Glutamatergic neuron (in vitro differentiated cells): ENCODE data around the gene CACNA1H. TPM values are rescaled to one million over a fixed set of nuclear protein-coding genes. Genes with fewer than 3 reads are reported as not detected.

Source experiments
- DNase-seq: peaks from one replicate; pipeline ENCODE4 v3.0.0; 2022
- H3K27ac Mint-ChIP-seq: one replicate; pipeline ENCODE4 v1.8.0; 2020; ENCODE audit warnings: mild to moderate bottlenecking, mixed read lengths, inconsistent platforms; ENCODE audit not compliant: unreplicated experiment
- H3K27me3 Mint-ChIP-seq: one replicate; pipeline ENCODE4 v1.8.0; 2020; ENCODE audit warnings: mild to moderate bottlenecking, moderate library complexity, mixed read lengths, inconsistent platforms; ENCODE audit not compliant: unreplicated experiment
- H3K36me3 Mint-ChIP-seq: one replicate; pipeline ENCODE4 v1.8.0; 2020; ENCODE audit warnings: mild to moderate bottlenecking, mixed read lengths, inconsistent platforms; ENCODE audit not compliant: unreplicated experiment
- H3K4me1 Mint-ChIP-seq: one replicate; pipeline ENCODE4 v1.8.0; 2020; ENCODE audit warnings: mild to moderate bottlenecking, low read depth, mixed read lengths, inconsistent platforms; ENCODE audit not compliant: unreplicated experiment
- H3K4me3 Mint-ChIP-seq: one replicate; pipeline ENCODE4 v1.8.0; 2020; ENCODE audit warnings: mild to moderate bottlenecking, mixed read lengths, inconsistent platforms; ENCODE audit not compliant: unreplicated experiment
- H3K9me3 Mint-ChIP-seq: one replicate; pipeline ENCODE4 v1.8.0; 2020; ENCODE audit warnings: mild to moderate bottlenecking, moderate library complexity, mixed read lengths, inconsistent platforms; ENCODE audit not compliant: unreplicated experiment
- total RNA-seq: library from RNA; stranded (reverse); fragmentation: NEBNext Ultra II Directional; extraction: Animal tissue kit (Norgen Biotek cat#: 25700); gene quantifications from one replicate; pipeline ENCODE4 v1.2.1, GENCODE V29; 2021; ENCODE audit not compliant: unreplicated experiment
- TF ChIP-seq, protein P1 (sequence below): fragments of 200-600 bp; sonication (generic); IDR thresholded peaks from one replicate; pipeline ENCODE4 v1.5.0; 2021; ENCODE audit not compliant: partially characterized antibody, unreplicated experiment

The CACNA1H gene
- total RNA-seq, 1 donor from 2014 or later, result 161 TPM

- TF ChIP-seq, protein P1, sequence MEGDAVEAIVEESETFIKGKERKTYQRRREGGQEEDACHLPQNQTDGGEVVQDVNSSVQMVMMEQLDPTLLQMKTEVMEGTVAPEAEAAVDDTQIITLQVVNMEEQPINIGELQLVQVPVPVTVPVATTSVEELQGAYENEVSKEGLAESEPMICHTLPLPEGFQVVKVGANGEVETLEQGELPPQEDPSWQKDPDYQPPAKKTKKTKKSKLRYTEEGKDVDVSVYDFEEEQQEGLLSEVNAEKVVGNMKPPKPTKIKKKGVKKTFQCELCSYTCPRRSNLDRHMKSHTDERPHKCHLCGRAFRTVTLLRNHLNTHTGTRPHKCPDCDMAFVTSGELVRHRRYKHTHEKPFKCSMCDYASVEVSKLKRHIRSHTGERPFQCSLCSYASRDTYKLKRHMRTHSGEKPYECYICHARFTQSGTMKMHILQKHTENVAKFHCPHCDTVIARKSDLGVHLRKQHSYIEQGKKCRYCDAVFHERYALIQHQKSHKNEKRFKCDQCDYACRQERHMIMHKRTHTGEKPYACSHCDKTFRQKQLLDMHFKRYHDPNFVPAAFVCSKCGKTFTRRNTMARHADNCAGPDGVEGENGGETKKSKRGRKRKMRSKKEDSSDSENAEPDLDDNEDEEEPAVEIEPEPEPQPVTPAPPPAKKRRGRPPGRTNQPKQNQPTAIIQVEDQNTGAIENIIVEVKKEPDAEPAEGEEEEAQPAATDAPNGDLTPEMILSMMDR, result no peak
- Mint-ChIP-seq H3K4me1 (peaks cover 9% of the 10 kb centered on the region), H3K4me3 (no peak overlapping the region), H3K27ac (no peak overlapping the region), H3K9me3 (peaks cover 5% of the 10 kb centered on the region), H3K27me3 (peaks cover 6% of the 10 kb centered on the region), H3K36me3 (no peaks in the 10 kb centered on the region)
- no peak for DNase-seq
Observed at GRCh38 chr16:1162701-1163566, 10.0 kb downstream of the CACNA1H start.

- TF ChIP-seq, protein P1, result no peak
- Mint-ChIP-seq H3K36me3 (no peaks in the 10 kb centered on the region), H3K27me3 (peaks cover 6% of the 10 kb centered on the region), H3K4me1 (peaks cover 9% of the 10 kb centered on the region), H3K9me3 (peaks cover 5% of the 10 kb centered on the region), H3K4me3 (no peak overlapping the region), H3K27ac (no peak overlapping the region)
- no peak for DNase-seq
Observed at GRCh38 chr16:1163567-1164055, 10.7 kb downstream of the CACNA1H start.

DNA sequence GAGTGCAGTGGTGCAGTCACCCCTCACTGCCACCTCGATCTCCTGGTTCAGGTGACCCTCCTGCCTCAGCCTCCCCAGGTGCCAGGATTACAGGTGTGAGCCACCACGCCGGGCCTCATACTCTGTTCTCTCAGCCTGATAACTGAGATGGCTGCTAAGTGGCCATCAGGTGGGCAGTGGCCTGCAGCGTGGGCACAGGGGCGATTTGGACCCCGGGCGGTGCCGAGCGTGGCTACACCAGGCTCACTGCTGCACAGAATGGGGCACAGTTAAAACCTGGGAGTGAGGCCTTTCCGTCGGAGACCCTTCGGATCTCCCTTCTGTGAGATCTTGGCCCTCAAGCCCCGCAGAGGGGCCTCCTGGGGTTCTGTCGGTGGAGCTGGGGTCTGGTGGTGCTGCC, 11.5 kb downstream of the CACNA1H start:
- no peaks in the 10 kb centered on the region for H3K36me3 Mint-ChIP-seq
- H3K4me1 Mint-ChIP-seq, result peaks cover 9% of the 10 kb centered on the region
- no peak for DNase-seq
- peaks cover 5% of the 10 kb centered on the region for H3K9me3 Mint-ChIP-seq
- no peak overlapping the region for H3K27ac Mint-ChIP-seq
- peaks cover 6% of the 10 kb centered on the region for H3K27me3 Mint-ChIP-seq
- TF ChIP-seq, protein P1, result no peak
- H3K4me3 Mint-ChIP-seq, result no peak overlapping the region

DNA sequence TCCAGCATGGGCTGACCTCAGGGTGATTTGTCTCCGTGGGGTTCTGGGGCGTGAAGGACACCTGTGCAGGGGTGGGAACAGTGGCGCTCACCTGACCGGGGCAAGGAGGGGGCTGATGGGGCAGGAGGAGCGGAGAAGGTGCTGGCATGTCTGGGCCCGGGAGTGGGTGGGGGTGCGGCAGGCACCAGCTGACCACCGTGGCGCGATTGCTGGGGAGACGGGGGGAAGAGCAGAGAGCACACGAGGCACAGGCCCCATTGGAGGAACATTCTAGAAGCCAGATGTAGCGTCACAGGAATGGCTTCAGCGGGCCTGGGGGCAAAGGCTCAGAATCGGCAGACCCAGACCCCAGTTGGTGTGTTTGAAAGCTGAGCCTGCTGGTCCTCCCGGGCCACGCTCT, 12.1 kb downstream of the CACNA1H start:
- TF ChIP-seq, protein P1, result no peak
- no peak for DNase-seq
- Mint-ChIP-seq H3K4me1 (peaks cover 6% of the 10 kb centered on the region), H3K27me3 (peaks cover 6% of the 10 kb centered on the region), H3K36me3 (no peaks in the 10 kb centered on the region), H3K9me3 (peaks cover 5% of the 10 kb centered on the region), H3K27ac (peak overlapping the region; percentile 64), H3K4me3 (no peak overlapping the region)

DNA sequence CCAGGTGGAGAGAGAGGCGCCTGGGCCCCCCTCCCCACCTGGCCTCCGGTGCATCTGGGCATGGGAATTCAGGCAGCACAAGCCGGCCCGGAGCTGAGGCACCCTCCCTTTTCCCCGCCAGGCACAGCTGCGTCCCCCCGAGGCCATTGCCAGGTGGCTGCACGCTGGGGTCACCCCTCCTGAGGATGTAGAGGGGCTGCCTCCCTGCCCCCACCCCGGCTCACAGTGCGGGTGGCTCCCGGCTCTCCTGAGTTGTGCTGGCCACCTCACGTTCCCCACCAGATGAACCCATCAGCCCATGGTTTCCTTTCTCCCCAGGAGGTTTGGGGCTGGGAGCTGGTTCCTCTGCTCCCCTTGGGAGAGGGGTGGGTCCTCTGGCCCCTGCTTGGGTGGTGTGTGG, 12.6 kb downstream of the CACNA1H start:
- H3K36me3 Mint-ChIP-seq, result no peaks in the 10 kb centered on the region
- peaks cover 8% of the 10 kb centered on the region for H3K4me1 Mint-ChIP-seq
- H3K4me3 Mint-ChIP-seq, result no peak overlapping the region
- TF ChIP-seq, protein P1, result no peak
- no peak for DNase-seq
- peaks cover 4% of the 10 kb centered on the region for H3K27me3 Mint-ChIP-seq
- peaks cover 5% of the 10 kb centered on the region for H3K9me3 Mint-ChIP-seq
- H3K27ac Mint-ChIP-seq, result no peak overlapping the region
